CD4-positive, alpha-beta T cell treated with Interferon gamma for 1 hour (primary cell): ENCODE results near the gene APOL6.
"Not testable (repeated sequence)": the region's sequence is repeated elsewhere in the genome, so short reads cannot be mapped to it uniquely, and the experiment has no call there.

Experiments
- DNase-seq: peaks from one replicate; pipeline ENCODE4 v3.0.0-alpha.2; 2020

APOL6 gene

DNA sequence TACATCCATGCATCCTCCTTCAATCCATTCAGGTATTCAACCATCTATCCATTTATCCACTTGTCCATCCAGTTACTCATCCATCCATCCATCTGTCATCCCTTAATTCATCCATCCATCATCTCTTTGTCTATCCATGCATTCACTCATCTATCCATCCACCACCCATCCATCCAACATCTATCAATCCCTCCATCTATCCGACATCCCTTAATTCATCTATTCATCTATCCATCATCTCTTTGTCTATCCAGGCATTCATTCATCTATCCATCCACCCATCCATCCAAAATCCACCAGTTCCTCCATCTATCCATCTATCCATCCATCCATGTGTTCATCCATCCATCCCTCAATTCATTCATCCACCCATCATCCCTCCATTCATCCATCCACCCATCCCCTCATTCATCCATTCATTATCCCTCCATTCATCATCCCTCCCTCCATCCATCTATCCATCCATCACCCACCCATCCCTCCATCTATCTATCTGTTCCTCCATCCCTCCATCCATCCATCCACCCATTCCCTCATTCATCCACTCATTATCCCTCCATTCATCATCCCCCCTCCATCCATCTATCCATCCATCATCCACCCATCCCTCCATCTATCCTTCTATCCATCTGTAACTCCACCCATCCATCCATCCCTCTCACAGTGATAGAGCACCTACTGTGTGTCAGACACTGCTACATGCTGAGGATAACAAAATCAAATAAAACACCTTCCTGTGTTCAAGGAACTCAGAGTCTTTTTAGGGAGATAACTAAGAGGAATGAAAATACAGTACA is 29.6 kb upstream of the APOL6 start:
- DNase-seq: no peak

DNA sequence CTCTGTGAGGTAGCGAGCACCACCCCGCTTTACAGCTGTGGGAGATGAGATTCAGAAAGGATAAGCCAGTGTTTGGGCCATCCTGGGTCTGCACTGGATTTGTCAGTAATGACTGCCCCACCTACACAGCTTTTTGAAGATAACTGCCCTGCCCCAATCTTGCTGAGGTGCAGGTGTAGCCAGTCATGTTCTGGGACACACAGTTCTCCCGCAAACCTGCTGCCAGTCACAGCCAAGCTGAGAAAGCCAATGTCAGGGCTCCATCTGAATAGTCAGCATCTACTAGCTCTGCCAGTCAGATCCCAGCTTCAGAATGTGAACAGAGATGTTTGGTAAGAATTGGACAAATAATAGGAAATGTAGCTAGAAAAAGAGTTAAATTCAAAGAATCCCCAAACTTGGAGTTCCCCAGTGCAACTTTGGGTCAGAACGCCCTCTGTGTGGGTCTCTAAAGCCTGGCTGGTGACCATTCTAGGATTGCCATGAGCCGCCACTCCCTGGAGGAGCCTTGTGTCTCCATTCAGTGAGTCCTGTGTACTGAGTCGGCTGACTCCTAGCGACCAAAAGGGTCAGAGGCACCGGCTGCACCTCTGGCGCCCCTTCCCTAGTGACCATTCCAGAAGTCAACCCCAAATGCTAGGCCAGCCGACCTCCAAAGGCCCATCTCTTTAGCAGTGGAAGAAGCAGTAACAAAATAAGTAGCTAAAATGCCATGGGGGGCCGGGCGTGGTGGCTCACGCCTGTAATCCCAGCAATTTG is 28.7 kb upstream of the APOL6 start:
- DNase-seq: no peak

DNA sequence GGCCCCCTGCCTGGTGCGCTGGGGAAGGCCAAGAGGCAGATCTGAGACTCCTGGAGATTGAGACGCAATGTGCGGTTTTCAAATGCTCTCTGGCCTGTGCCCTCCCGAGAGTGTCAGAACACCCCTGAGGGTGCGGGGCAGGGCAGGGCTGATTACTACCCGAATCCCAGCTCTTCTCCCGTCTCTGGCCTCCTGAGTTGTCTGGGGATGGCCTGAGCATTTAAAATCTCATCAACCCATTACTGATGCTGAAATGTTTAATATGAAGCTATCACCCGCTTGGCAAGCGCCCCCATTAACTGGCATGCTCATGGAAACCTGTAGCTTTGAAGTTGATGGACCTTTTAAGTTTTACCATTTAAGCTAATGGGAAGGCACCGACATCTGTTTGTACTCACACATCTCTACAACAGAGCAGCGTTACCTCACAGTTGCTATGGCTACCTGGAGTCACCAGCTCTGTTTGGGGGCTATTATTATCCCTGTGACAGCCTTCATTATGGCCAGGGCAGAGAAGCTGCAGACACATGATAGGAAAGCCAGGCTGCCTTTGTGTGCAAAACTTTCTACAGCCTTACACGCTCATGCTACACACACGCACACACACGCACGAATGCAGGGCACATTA is 27.5 kb upstream of the APOL6 start:
- no peak for DNase-seq

DNA sequence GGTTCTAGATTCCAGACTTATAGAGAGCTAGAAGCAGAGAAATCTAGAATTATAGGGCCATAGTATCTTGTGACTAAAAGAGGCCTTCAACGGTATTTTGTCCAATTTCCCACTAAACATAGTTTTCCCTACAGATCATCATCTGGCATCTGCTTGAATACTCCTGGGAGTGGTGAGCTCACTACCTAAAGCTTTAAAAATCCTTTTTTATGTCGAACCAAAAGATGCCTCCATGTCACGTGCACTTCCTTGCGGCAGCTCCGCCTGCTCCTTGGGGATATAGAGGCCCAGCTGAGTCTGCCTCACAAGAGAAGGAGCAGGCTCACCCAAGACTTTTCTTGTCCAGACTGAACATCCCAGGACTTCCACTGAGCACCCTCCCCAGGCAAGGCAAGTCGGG is 26.8 kb upstream of the APOL6 start:
- no peak for DNase-seq

GRCh38 chr22:35622191-35622913 is 25.9 kb upstream of the APOL6 start:
- DNase-seq: no peak

GRCh38 chr22:35623885-35624284 is 24.4 kb upstream of the APOL6 start:
- DNase-seq: not testable (repeated sequence)

DNA sequence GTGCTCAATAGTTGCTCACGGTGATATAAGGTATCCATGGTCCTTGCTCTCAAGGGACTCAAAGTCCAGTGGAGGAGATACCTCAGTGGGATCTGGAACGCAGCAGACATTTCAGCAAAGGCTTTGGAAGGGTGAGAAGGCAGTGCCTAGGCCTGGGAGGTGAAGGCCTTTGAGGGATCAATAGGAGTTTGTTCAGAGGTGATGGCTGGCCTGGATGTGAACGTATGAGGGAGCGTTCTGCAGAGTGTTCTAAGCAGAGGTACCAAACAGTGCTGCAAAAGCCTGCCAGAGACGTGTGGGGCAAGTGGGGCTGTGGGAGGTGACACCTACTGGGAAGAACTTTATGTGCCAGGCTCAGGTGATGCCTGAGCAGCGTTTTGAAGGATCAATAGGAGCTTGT is 23.7 kb upstream of the APOL6 start:
- DNase-seq: no peak

GRCh38 chr22:35625763-35626432 is 22.3 kb upstream of the APOL6 start:
- DNase-seq: no peak

DNA sequence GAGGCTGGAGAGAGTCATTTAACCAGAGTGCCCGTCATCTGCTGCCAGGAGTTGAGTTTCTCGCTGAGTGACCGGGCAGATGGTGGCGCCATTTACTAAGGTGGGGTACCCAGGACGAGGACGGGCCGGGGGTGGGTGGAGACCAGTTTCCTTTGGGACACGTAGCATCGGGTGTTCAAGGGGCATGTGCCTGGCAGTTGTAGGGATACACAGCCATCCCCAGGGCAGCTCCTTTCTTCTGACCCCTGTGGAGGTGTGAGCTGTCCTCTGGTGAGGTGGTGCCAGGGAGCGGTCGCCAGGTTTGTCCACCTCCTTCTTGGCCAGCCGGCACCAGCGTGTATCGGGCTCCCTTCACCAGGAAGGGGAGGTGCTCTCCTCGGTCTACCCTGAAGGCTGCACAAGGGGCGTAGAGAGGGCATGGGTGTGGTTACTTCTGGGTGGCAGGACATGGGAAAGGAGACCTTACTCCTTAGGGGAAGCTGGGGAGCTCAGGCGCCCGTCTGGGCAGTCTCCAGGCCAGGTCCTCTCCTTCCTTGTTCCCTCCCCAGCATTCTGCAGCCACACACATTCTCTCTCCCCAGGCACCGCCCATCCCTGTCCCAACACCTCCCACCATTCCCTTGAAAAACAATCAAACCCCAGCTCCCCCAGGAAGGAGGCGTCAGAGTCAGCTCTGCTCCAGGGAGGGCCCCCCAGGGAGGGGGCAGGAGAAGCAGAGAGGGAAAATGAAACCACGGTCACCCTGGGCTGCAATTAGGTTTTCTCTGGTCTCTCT is 20.8 kb upstream of the APOL6 start:
- peak; percentile 45 for DNase-seq

GRCh38 chr22:35628732-35629131 is 19.5 kb upstream of the APOL6 start:
- DNase-seq: no peak

GRCh38 chr22:35629406-35630216 is 18.6 kb upstream of the APOL6 start:
- peak; percentile 57 for DNase-seq

GRCh38 chr22:35630387-35630793 is 17.9 kb upstream of the APOL6 start:
- no peak for DNase-seq

DNA sequence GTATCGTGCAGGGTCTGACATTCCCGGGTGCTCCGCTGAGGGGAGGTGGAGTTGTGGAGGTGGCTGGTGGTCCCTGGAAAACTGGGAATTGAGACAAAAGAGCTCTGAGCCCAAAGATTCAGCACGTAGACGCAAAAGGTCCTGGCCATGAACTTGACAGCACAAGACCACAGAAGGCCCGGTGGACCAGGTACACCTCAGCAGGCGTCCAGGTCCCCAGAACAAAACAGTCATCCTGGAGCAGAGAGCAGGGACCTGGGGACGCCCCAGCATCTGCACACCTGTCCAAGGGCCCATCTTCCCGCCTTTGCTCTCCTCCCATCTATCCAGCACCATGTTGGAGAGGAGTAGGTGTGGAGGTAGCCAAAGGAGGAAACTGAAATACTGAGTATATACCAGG is 17.4 kb upstream of the APOL6 start:
- no peak for DNase-seq

DNA sequence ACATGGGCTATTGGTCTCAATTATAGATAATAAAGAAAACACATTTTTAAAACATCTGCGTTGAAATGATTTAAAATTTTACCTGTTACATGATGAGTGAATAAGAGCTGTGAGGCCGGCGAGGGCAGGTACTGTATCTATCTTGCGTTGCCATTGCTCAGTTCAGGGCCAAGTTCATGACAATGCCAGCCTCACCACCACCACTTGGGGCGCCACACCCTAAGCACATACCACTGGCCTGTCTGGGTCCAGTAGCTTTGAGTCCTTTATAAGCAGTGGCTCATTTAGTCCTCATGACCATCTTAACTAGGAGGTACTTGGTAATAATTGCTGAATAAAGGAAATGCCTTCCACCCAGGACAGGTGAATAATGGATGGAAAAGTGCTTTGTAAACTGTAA is 16.6 kb upstream of the APOL6 start:
- DNase-seq: peak; percentile 32

DNA sequence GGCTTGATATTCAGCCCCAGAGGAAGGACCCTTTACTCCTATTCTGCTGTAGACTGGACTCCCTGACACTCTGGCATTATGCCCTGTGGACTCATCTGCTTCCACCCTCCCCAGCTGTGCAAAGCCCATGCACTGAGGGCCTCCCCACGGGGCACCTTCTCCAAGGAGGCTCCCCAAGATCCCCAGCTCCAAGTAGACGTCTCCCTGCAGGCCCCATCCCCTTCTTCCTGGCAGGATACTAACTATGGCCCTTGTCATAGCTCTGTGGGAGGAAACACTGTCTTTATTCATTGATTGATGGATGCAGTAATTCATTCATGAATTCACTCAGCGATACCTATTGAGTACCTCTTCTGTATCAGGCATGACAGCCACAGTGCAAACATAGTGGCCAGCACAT is 15.3 kb upstream of the APOL6 start:
- DNase-seq: no peak

- DNase-seq: no peak
These were observed 14.7 kb upstream of the APOL6 start for GRCh38 chr22:35633520-35633919.

DNA sequence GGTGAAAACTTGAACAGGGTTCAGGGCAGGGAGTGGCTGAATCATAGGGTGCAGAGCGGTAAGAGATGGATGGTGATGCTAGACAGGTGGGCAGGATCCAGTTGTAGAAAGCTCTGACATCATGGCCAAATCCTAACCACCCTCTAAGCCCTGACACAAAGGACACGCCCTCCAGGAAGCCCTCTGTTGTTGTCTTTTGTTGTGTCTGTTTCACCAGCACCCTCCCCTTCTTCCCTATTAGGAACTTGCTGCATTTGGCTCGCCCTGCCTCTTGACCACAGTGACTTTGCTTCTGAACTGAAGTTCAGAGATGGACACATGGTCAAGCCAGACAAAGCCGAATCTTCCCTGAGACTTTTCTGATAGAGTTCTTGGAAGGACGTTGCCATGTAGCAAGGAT is 14.2 kb upstream of the APOL6 start:
- DNase-seq: peak; percentile 12

GRCh38 chr22:35634943-35635540 is 13.2 kb upstream of the APOL6 start:
- no peak for DNase-seq

DNA sequence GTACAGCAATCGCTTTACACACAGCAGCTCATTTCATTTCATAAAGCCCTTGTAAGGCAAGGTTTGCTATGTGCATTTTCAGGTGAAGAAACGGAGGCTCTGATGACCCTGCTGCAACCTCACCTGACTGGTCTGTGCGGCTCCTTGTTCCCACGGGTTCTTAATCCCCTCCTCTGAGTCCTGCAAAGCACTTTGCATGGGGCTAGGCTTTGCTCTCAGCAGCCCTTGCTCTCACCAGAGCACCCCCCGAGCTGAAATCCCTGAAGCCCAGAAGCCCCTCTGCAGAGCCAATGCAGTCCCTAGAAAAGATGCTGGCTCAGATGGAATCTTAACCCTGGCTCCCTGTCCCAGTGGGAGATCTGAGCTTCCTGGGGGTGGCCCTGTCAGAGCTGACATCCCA is 11.0 kb upstream of the APOL6 start:
- no peak for DNase-seq

- DNase-seq: no peak
These were observed 10.2 kb upstream of the APOL6 start for GRCh38 chr22:35638001-35638400.

DNA sequence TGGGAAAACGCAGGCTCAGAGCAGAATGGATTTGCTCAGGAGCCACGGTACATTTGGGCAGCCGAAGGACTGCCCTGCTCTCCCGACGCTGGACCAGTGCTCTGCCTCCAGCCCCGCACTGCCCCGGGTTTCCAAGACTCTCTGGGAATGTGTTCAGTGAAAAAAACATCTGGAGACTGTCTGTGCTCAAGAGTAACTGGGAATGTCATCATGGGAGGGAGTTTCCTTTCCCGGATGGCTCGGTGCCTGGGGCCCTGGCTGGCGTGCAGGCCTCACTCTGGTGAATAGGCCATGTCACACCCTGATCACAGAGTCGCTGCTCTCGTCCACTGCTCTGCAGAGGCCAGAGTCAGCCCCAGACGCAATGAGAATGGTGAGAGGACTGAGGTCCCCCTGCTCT is 9.8 kb upstream of the APOL6 start:
- no peak for DNase-seq
